ENCODE measurements around the gene RAX.

Gene RAX

DNA sequence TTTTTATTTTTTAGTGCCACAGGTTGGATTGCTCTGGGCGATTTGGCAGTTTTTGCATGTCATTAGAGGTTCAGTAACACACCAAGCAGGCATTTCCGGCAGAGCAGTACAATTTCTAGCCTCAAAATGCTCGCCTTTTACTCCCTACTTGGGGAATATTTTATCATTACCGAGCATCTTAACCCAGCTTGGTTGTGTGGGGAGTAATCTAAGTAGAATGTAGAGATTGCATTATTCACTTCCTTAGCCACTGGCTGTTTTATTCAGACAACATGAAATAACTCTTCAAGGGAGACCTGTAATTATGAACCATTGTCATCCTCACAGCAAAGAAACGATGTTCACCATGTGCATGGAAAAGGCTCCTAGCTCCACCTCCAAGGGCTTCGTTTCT lies 40.2 kb downstream of the RAX start:
- Histone ChIP-seq H3K36me3 (ENCODE audit: insufficient read depth, low read depth, low read length) (no peaks in the 10 kb centered on the region), H3K27ac (ENCODE audit: low read length) (no peak overlapping the region), H3K9ac (ENCODE audit: low read depth, low read length) (no peak overlapping the region), H3K27me3 (ENCODE audit: insufficient read depth, low read length) (peaks cover 31% of the 10 kb centered on the region), H3K4me1 (ENCODE audit: insufficient read depth, low read length) (no peaks in the 10 kb centered on the region), H3K4me3 (ENCODE audit: low read length) (no peak overlapping the region), H3K9me3 (ENCODE audit: insufficient read depth, low read depth, low read length) (no peaks in the 10 kb centered on the region; the same call in 1 of the 2 replicates)

DNA sequence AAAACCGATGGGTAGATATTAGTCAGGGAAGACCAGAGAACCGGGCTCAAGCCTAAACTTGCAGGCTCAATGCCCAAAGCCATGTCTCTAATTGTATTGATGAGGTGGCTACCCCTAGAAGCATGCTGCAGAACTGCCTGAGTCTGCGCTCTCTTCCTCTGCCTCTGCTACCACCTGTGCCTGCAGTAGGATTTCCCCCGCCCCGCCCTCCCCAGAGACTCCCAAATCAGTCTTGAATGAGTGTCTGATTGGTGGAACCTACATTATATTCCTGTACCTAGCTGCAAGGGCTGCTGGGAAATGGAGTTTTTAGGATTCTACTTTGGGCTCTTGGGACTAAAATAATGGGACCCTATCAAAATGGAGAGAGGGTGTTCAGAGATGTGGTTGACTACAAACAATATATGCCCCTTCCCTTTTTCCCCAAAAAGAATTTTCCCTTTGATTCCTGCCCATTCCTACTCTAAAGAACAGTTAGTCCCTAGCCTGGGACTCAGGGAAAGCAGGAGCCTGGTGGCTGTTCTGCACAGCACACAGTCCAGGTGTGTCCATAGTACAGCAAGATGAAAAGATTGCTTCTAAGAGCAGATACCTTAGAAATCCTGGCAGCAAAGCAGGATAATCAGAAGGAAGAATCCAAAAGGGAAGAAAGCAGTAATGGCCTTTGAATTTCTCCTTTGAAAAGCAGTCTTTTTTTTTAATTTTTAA lies 40.8 kb downstream of the RAX start:
- Histone ChIP-seq H3K27me3 (ENCODE audit: insufficient read depth, low read length) (peaks cover 37% of the 10 kb centered on the region), H3K4me3 (ENCODE audit: low read length) (no peak overlapping the region), H3K36me3 (ENCODE audit: insufficient read depth, low read depth, low read length) (no peaks in the 10 kb centered on the region), H3K4me1 (ENCODE audit: insufficient read depth, low read length) (no peaks in the 10 kb centered on the region), H3K27ac (ENCODE audit: low read length) (no peak overlapping the region), H3K9ac (ENCODE audit: low read depth, low read length) (no peak overlapping the region), H3K9me3 (ENCODE audit: insufficient read depth, low read depth, low read length) (no peaks in the 10 kb centered on the region)

DNA sequence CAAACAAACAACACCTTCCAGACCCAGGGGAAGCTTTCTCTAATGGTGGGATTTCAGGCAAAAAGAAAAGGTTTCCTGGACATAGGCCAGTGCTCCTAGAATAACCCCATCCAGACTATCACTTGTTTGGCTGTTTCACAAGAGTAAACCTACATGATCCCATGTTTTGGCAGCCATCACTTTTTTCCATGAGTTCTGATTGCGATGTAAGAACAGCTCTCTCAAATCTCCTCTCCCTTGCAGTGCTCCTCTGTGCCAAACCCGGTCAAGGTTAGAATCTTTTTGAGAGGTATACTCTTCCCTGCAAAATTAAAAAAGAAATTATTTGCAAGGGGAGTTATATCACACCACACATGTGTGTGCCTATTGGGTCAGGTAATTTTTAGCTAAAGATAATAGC lies 41.4 kb downstream of the RAX start:
- Histone ChIP-seq H3K9ac (ENCODE audit: low read depth, low read length) (no peak overlapping the region), H3K4me3 (ENCODE audit: low read length) (no peak overlapping the region), H3K4me1 (ENCODE audit: insufficient read depth, low read length) (no peaks in the 10 kb centered on the region), H3K9me3 (ENCODE audit: insufficient read depth, low read depth, low read length) (no peaks in the 10 kb centered on the region), H3K27ac (ENCODE audit: low read length) (no peak overlapping the region), H3K36me3 (ENCODE audit: insufficient read depth, low read depth, low read length) (no peaks in the 10 kb centered on the region), H3K27me3 (ENCODE audit: insufficient read depth, low read length) (peaks cover 43% of the 10 kb centered on the region)

DNA sequence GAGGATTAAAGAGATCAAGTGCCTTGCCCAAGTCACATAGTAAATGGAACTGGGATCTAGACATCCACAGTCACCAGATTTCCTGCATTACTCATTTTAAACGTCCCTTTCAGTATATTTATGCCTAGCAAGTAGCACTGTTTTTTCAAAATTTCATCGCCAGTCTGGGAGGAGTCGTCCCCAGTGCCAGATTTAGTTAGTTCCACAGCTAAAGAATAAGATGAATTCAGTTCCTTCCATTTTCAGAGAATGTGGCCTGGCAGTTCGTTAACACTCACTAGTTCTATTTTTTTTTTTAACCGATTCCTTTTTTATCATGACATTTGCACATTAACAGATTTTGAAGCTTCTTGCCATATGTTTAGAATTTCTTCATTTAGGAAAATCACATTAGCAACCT lies 42.1 kb downstream of the RAX start:
- no peak overlapping the region for H3K27ac ChIP-seq (ENCODE audit: low read length)
- peaks cover 50% of the 10 kb centered on the region for H3K27me3 ChIP-seq (ENCODE audit: insufficient read depth, low read length)
- H3K36me3 ChIP-seq (ENCODE audit: insufficient read depth, low read depth, low read length), result no peaks in the 10 kb centered on the region
- no peak overlapping the region for H3K4me3 ChIP-seq (ENCODE audit: low read length)
- no peak overlapping the region for H3K9ac ChIP-seq (ENCODE audit: low read depth, low read length)
- no peaks in the 10 kb centered on the region for H3K9me3 ChIP-seq (ENCODE audit: insufficient read depth, low read depth, low read length)
- no peaks in the 10 kb centered on the region for H3K4me1 ChIP-seq (ENCODE audit: insufficient read depth, low read length)

DNA sequence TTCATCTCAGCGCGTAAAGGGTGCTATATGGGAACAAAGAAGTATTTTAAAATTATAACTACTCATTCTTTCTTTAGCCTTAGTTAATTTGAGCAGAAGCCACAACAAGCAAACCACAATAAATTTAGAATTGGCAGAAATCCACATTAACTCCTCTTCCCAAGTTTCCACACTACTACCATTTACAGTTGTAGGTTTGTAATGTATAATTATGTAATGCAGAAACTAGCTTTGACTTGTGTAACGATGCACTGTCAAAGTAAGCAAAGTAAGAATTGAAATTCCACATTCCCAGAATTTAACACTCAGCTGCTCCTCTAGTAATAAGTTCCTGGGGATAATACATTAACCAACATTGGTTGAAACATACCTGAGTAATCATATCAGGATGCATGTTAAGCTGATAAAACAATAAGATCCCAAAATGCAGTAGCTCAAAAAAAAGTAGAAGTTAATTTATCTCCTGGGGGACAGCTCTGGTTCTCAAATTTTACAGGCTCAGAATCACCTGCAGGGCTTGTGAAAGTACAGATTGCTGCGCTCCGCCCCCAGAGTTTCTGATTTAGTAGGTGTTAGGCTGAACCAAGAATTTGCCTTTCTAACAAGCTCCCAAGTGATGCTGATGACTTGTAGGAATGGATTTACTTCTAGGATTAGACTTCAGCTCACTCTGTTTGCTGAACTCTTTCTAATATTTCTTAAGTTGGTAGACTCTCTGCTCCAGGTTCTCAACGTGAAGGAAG lies 43.4 kb downstream of the RAX start:
- Histone ChIP-seq H3K36me3 (ENCODE audit: insufficient read depth, low read depth, low read length) (no peaks in the 10 kb centered on the region), H3K4me1 (ENCODE audit: insufficient read depth, low read length) (no peaks in the 10 kb centered on the region), H3K4me3 (ENCODE audit: low read length) (no peak overlapping the region), H3K27ac (ENCODE audit: low read length) (no peak overlapping the region), H3K9ac (ENCODE audit: low read depth, low read length) (no peak overlapping the region), H3K9me3 (ENCODE audit: insufficient read depth, low read depth, low read length) (no peaks in the 10 kb centered on the region), H3K27me3 (ENCODE audit: insufficient read depth, low read length) (peaks cover 63% of the 10 kb centered on the region)

DNA sequence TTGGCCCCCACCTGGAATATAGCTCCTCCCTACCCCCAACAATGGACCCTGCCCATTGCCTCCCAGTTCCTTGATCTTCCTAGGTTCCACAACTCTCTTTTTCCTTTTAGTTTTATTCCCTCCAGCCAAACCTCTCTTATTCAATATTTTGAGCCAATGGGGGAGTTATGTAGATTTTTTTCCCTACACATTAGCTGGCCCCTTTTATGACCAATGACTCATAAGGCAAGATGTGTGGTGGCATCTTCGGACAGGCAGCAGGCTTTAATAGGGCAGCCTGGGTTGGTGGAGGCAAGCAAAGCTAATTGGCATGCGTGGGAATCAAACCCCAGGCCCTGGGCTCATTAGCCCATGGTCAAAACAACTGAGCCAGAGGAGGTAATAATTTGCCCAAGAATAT lies 44.1 kb downstream of the RAX start:
- Histone ChIP-seq H3K36me3 (ENCODE audit: insufficient read depth, low read depth, low read length) (no peaks in the 10 kb centered on the region), H3K4me1 (ENCODE audit: insufficient read depth, low read length) (no peaks in the 10 kb centered on the region), H3K27ac (ENCODE audit: low read length) (no peak overlapping the region), H3K27me3 (ENCODE audit: insufficient read depth, low read length) (peaks cover 70% of the 10 kb centered on the region), H3K4me3 (ENCODE audit: low read length) (no peak overlapping the region), H3K9ac (ENCODE audit: low read depth, low read length) (no peak overlapping the region), H3K9me3 (ENCODE audit: insufficient read depth, low read depth, low read length) (no peaks in the 10 kb centered on the region)

DNA sequence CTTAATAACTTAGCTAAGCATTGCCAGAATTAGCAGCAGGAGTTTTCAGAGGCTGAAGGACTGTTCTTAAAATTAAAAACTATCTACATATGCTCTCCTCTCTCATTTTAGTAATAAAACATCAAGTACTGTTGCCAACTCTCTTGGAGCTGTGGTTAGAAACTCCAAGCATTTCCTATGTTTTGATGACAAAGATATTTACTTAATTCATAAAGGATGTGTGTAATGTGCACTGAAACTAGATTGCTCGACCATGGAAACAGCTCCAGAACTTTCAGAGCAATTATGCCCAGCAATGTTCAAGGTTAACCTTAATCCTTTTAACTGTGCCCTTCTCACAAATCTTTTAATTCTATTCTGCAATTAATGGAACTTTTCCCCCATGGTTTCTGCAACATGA lies 44.9 kb downstream of the RAX start:
- Histone ChIP-seq H3K4me1 (ENCODE audit: insufficient read depth, low read length) (no peaks in the 10 kb centered on the region), H3K9ac (ENCODE audit: low read depth, low read length) (no peak overlapping the region), H3K9me3 (ENCODE audit: insufficient read depth, low read depth, low read length) (no peaks in the 10 kb centered on the region), H3K4me3 (ENCODE audit: low read length) (no peak overlapping the region), H3K27ac (ENCODE audit: low read length) (no peak overlapping the region), H3K36me3 (ENCODE audit: insufficient read depth, low read depth, low read length) (no peaks in the 10 kb centered on the region), H3K27me3 (ENCODE audit: insufficient read depth, low read length) (peaks cover 78% of the 10 kb centered on the region)

DNA sequence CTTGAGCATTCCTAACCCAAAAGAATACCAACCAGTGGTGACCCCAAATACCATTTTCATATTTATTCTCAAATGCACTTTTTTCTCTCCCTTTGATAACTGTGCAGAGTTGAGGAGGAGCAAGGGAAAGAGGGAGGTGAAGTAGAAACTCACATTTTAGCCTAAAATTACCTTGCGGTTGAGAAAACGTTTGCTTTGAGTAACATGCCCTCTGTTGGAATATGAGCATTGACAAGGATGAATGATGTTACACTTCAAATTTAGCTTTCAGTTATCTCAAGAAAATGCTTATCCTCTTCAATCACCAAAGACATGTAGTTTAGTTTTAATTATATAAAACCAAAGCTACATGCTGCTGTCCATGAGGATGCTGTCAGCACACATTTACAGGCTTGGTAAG lies 50.9 kb downstream of the RAX start:
- Histone ChIP-seq H3K4me1 (ENCODE audit: insufficient read depth, low read length) (no peaks in the 10 kb centered on the region), H3K36me3 (ENCODE audit: insufficient read depth, low read depth, low read length) (no peaks in the 10 kb centered on the region), H3K9ac (ENCODE audit: low read depth, low read length) (no peak overlapping the region), H3K4me3 (ENCODE audit: low read length) (no peak overlapping the region), H3K27ac (ENCODE audit: low read length) (no peak overlapping the region), H3K9me3 (ENCODE audit: insufficient read depth, low read depth, low read length) (peaks cover 2% of the 10 kb centered on the region; the same call in 1 of the 2 replicates), H3K27me3 (ENCODE audit: insufficient read depth, low read length) (peaks cover 100% of the 10 kb centered on the region)

DNA sequence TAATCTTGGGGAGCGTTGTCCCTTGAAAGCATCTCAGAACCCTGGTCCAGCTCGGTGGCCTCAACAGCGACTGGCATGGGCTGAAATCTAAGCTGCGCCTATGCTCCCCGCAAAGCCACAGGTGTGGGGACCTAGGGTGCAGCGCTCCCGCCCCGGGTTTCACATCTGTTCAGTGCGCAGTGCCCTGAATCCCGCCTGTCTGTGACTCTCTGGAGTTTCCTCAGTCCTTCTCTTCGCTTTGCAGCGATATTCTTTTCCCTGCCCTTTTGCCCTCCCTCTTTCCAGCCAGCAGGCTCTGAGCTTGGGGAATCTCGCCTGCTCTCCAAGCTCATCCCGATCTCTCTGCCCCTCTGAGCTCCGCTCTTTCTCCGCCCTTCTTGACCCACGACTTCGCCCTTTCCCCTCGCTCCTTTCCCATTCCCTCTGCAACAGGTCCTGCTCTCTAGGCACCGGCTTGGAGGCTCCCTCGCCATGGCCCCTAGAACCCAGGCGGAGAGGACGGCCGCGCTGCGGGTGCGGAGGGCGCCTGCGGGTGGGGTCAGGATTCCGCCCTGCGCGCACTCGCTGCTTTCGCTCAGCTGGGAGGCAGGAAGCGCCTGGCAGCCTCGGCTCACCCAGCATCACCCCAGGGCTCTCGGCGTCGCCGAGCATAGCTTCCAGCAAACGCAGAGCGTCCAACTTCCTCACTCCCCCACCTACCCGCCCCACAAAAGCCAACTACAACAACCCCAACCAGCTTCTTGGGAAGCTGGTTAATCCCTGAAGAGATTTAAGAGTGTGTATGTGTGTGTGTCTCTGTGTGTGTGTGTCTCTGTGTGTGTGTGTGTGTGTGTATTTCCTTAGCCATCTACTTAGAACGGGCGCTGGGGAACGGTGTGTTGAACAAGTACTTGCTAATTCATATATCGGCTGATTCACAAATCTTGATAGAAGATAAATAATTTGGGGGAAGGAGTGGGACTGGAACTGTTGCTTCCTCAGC lies 52.2 kb downstream of the RAX start:
- H3K4me1 ChIP-seq (ENCODE audit: insufficient read depth, low read length), result no peaks in the 10 kb centered on the region
- H3K36me3 ChIP-seq (ENCODE audit: insufficient read depth, low read depth, low read length), result no peaks in the 10 kb centered on the region
- H3K9ac ChIP-seq (ENCODE audit: low read depth, low read length), result no peak overlapping the region
- peaks cover 2% of the 10 kb centered on the region; the same call in 1 of the 2 replicates for H3K9me3 ChIP-seq (ENCODE audit: insufficient read depth, low read depth, low read length)
- H3K27ac ChIP-seq (ENCODE audit: low read length), result no peak overlapping the region
- peak overlapping the region; percentile 64 for H3K4me3 ChIP-seq (ENCODE audit: low read length)
- peaks cover 100% of the 10 kb centered on the region for H3K27me3 ChIP-seq (ENCODE audit: insufficient read depth, low read length)

DNA sequence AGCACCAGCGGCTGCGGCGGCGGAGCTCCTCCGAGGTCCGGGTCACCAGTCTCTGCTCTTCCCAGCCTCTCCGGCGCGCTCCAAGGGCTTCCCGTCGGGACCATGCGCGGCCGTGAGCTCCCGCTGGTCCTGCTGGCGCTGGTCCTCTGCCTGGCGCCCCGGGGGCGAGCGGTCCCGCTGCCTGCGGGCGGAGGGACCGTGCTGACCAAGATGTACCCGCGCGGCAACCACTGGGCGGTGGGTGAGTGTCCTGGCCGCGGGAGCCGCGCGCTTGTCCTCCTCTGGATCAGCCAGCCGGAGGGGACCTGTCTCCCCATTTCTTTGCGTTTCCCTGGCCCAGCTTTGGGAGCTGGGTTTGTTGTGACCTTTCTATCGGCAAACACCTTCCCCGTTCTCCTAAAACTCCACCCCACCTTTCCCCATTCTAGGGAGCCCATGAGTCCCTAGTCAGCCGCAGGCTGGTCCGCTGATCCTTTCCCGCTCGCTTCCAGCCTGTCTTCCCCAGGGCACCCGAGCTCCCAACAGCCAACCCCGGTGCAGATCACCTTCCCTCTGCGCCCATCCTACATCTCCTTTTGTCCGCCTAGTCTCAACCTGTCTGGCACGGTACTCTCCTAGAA lies 53.0 kb downstream of the RAX start:
- H3K27ac ChIP-seq (ENCODE audit: low read length), result no peak overlapping the region
- no peaks in the 10 kb centered on the region for H3K36me3 ChIP-seq (ENCODE audit: insufficient read depth, low read depth, low read length)
- H3K4me1 ChIP-seq (ENCODE audit: insufficient read depth, low read length), result no peaks in the 10 kb centered on the region
- H3K4me3 ChIP-seq (ENCODE audit: low read length), result peak overlapping the region; percentile 64
- H3K9me3 ChIP-seq (ENCODE audit: insufficient read depth, low read depth, low read length), result peaks cover 2% of the 10 kb centered on the region; the same call in 1 of the 2 replicates
- H3K9ac ChIP-seq (ENCODE audit: low read depth, low read length), result no peak overlapping the region
- peaks cover 100% of the 10 kb centered on the region for H3K27me3 ChIP-seq (ENCODE audit: insufficient read depth, low read length)

DNA sequence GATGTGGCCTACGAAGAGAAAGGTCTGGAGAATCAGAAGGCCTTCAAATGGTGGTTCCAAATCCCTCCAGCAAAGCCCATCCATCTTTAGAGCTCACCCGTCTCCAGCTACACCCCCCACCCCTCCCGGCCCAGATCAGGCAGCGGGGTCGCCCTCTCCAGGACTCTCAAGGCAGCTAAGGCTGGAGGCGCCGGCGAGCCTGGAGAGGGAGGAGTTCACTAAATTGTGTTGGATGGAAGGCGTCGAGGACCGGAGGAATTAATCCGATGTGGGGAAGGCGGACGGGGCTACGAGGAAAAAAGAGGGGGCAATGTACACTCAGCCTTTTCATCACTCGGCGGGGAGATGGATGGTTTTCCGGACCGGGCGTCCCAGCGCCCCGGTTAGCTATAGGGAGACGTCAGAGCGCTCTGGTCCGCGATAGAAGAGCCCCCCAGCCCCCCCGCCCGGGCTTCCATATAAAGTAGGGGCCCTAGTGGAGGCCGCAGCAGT lies 53.5 kb downstream of the RAX start, which contains the start of gene GRP:
TSS of gene GRP (plus strand) at position 487 of the 492 bp plus-strand sequence. CDS start 108 bp downstream, outside the sequence.
- no peak within 1 kb of the TSS for H3K27ac ChIP-seq (ENCODE audit: low read length)
- peaks cover 2% of the 10 kb centered on the region; the same call in 1 of the 2 replicates for H3K9me3 ChIP-seq (ENCODE audit: insufficient read depth, low read depth, low read length)
- H3K36me3 ChIP-seq (ENCODE audit: insufficient read depth, low read depth, low read length), result no peaks in the 10 kb centered on the region
- no peaks in the 10 kb centered on the region for H3K4me1 ChIP-seq (ENCODE audit: insufficient read depth, low read length)
- no peak within 1 kb of the TSS for H3K9ac ChIP-seq (ENCODE audit: low read depth, low read length)
- H3K27me3 ChIP-seq (ENCODE audit: insufficient read depth, low read length), result peaks cover 99% of the 10 kb centered on the region
- H3K4me3 ChIP-seq (ENCODE audit: low read length), result peak within 1 kb of the TSS; percentile 64
